Epithelial cell of esophagus (primary cell): ENCODE measurements around the gene FUT4.

Experiments
- DNase-seq: peaks from one replicate; pipeline ENCODE4 v3.0.0; 2010; ENCODE audit warnings: low read depth
- H3K4me3 ChIP-seq: 2 replicates; pipeline ENCODE4 v1.5.1; 2011; ENCODE audit warnings: mild to moderate bottlenecking, low read length, control low read depth
- CTCF ChIP-seq: IDR thresholded peaks from 2 replicates; pipeline ENCODE4 v1.5.1; 2011; ENCODE audit warnings: low read depth, mild to moderate bottlenecking, low read length, control low read depth, inconsistent platforms; ENCODE audit not compliant: insufficient read depth; ENCODE audit errors: missing control alignments

FUT4 gene

GRCh38 chr11:94558468-94558867, 14.7 kb downstream of the FUT4 start:
- no peak overlapping the region for H3K4me3 ChIP-seq
- DNase-seq, result no peak
- TF ChIP-seq CTCF, result no peak

GRCh38 chr11:94558932-94559331, 15.2 kb downstream of the FUT4 start:
- H3K4me3 ChIP-seq, result no peak overlapping the region
- TF ChIP-seq CTCF, result no peak
- no peak for DNase-seq

- H3K4me3 ChIP-seq, result no peak overlapping the region
- TF ChIP-seq CTCF, result no peak
- no peak for DNase-seq
Measured at GRCh38 chr11:94559361-94559760, 15.6 kb downstream of the FUT4 start.

GRCh38 chr11:94560834-94561233, 17.1 kb downstream of the FUT4 start:
- no peak for DNase-seq

GRCh38 chr11:94563176-94563847, 19.6 kb downstream of the FUT4 start:
- peak; percentile 71 for DNase-seq
- peak; percentile 54 for TF ChIP-seq CTCF
- H3K4me3 ChIP-seq, result no peak overlapping the region

More at GRCh38 chr11:94560834-94561233, 17.1 kb downstream of the FUT4 start:
- no peak for TF ChIP-seq CTCF
- H3K4me3 ChIP-seq, result no peak overlapping the region

- TF ChIP-seq CTCF, result no peak
- no peak for DNase-seq
Measured at GRCh38 chr11:94563848-94564467, 20.2 kb downstream of the FUT4 start.

More at GRCh38 chr11:94563848-94564467, 20.2 kb downstream of the FUT4 start:
- no peak overlapping the region for H3K4me3 ChIP-seq
